ENCODE results near the gene BMAL1. TPM values are rescaled to one million over a fixed set of nuclear protein-coding genes. Genes with fewer than 3 reads are reported as not detected.

BMAL1 gene
- total RNA-seq, 3 donors from 2014 or later (not counting 1 experiment from before 2014, with no cell fraction given): 142 to 162 (median 145) TPM

DNA sequence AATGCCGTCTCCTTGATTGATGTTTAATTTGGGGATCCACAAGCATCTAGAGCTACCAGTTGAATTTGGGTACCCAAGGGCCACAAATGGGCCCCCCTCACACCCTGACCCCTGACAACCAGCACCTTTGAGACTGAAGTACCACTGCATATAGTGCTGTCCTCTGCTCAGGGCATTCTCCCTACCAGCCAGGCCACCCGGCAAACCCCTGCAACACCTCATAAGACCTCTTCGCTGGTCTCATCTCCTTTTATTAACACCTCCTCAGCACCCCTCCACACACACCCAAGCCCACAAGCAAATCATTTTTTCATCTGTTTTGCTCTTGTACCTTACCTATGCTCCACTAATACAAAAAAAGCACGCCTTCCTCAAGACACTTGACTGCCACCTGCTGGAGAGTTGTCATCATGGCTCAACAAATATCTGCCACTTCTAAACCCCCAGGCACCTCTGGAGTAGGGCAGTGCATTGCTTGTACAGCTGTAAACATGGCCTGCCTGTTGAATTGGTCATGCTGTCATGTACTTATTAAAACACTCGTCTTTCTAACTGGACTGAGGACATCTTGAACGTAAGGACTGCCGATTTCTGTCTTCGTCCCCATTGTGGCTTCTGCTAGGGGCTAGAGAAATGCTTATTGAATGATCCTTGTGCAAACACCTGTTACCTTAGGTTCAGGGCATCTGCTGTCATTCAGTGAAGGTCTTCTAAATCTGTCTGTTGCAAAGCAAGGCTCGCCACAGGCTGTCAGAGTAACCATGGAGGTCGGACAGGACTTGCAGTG is 66.5 kb downstream of the BMAL1 start:
- H3K4me1 ChIP-seq (ENCODE audit: control insufficient read depth, insufficient read depth, low read length): peaks cover 23% of the 10 kb centered on the region
- Mint-ChIP-seq H3K4me1 (peaks cover 89 to 92% of the 10 kb centered on the region in 2 donors), H3K4me3 (peak overlapping the region; percentile 3), H3K36me3 (no peaks in the 10 kb centered on the region), H3K27ac (peak overlapping the region; percentile 1 to 64), H3K9me3 (no peaks in the 10 kb centered on the region), H3K27me3 (ENCODE audit: low read depth in 2 of 2) (no peaks in the 10 kb centered on the region)
- TF ChIP-seq, protein P1, sequence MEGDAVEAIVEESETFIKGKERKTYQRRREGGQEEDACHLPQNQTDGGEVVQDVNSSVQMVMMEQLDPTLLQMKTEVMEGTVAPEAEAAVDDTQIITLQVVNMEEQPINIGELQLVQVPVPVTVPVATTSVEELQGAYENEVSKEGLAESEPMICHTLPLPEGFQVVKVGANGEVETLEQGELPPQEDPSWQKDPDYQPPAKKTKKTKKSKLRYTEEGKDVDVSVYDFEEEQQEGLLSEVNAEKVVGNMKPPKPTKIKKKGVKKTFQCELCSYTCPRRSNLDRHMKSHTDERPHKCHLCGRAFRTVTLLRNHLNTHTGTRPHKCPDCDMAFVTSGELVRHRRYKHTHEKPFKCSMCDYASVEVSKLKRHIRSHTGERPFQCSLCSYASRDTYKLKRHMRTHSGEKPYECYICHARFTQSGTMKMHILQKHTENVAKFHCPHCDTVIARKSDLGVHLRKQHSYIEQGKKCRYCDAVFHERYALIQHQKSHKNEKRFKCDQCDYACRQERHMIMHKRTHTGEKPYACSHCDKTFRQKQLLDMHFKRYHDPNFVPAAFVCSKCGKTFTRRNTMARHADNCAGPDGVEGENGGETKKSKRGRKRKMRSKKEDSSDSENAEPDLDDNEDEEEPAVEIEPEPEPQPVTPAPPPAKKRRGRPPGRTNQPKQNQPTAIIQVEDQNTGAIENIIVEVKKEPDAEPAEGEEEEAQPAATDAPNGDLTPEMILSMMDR (IDR thresholded peaks at IDR 0.05): peak; percentile 82
- H3K36me3 ChIP-seq (ENCODE audit: control insufficient read depth, insufficient read depth, low read length): no peaks in the 10 kb centered on the region
- no peak overlapping the region for H3K4me3 ChIP-seq (ENCODE audit: low read length)
- intact Hi-C loops (cut with micrococcal nuclease): loop anchor here (1.0 to 2.0 kb wide), 4 partner anchors 65 to 379 kb away; no protein-coding TSS in a partner anchor
- H3K9me3 ChIP-seq (ENCODE audit: control insufficient read depth, insufficient read depth, low read length): no peaks in the 10 kb centered on the region
- ATAC-seq (peak; percentile 72 to 78 (median 76)), DNase-seq (peak; percentile 61 to 86)
- H3K27me3 ChIP-seq (ENCODE audit: control insufficient read depth, insufficient read depth, low read length): no peaks in the 10 kb centered on the region
- no peak overlapping the region for H3K27ac ChIP-seq (ENCODE audit: low read length)
- WGBS (ENCODE audit: insufficient coverage): 70% methylated on average over 10 of the region's 10 CpGs

DNA sequence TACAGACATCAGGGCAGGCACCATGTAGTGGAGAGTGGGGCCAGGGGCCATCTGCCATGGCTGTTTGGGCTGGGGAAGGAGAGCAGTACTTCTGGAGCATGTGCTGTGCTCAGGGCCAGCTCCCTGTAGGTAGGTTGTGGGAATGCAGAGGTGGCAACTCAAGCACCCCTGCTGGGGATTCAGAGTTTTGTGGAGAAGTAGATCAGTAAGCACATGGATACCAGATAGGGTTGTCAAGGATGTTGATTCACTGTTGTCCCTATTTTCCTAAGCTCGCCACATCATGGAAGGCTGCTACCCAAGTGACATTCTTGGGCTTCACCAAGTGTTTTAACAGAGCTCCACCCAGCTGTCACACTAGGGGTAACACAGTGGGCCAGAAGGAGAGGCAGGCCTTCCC is 67.2 kb downstream of the BMAL1 start:
- no peaks in the 10 kb centered on the region for H3K9me3 ChIP-seq (ENCODE audit: control insufficient read depth, insufficient read depth, low read length)
- H3K4me3 ChIP-seq (ENCODE audit: low read length): no peak overlapping the region
- Mint-ChIP-seq H3K9me3 (no peaks in the 10 kb centered on the region), H3K4me1 (peaks cover 89% of the 10 kb centered on the region in 2 donors), H3K36me3 (no peaks in the 10 kb centered on the region), H3K4me3 (peak overlapping the region; percentile 3), H3K27me3 (ENCODE audit: low read depth in 2 of 2) (no peaks in the 10 kb centered on the region), H3K27ac (peak overlapping the region; percentile 1 to 64)
- H3K4me1 ChIP-seq (ENCODE audit: control insufficient read depth, insufficient read depth, low read length): peaks cover 16% of the 10 kb centered on the region
- TF ChIP-seq, protein P1 (IDR thresholded peaks at IDR 0.05): no peak
- H3K36me3 ChIP-seq (ENCODE audit: control insufficient read depth, insufficient read depth, low read length): peaks cover 2% of the 10 kb centered on the region
- H3K27me3 ChIP-seq (ENCODE audit: control insufficient read depth, insufficient read depth, low read length): no peaks in the 10 kb centered on the region
- ATAC-seq (no peak), DNase-seq (no peak)
- intact Hi-C loops (cut with micrococcal nuclease): loop anchor here (1.0 to 2.0 kb wide), 4 partner anchors 66 to 380 kb away; no protein-coding TSS in a partner anchor
- WGBS (ENCODE audit: insufficient coverage): 100% methylated on average over 1 of the region's 1 CpG
- H3K27ac ChIP-seq (ENCODE audit: low read length): no peak overlapping the region

DNA sequence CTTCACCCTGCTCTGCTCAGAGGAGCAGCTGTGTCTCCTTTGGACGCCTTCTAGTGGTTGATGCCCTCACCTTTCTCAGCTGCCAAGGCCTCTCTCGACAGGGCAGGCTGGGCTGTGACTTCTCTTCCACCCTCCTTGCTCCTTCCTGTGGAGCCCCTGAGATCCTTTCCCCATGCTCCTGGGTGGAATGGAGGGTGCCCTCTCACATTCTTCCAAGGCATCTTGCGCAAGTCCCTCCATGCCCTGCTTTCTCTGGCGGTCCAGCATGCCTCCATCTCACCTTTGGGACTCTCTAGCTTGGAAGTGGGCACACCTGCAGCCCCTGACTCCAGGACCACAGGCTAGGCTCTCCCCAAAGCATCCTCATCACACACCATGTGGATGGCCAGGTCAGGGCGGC is 68.9 kb downstream of the BMAL1 start:
- H3K27me3 ChIP-seq (ENCODE audit: control insufficient read depth, insufficient read depth, low read length): no peaks in the 10 kb centered on the region
- H3K9me3 ChIP-seq (ENCODE audit: control insufficient read depth, insufficient read depth, low read length): no peaks in the 10 kb centered on the region
- intact Hi-C loops (cut with micrococcal nuclease): no loop called here
- no peaks in the 10 kb centered on the region for H3K9me3 Mint-ChIP-seq
- peaks cover 83 to 87% of the 10 kb centered on the region in 2 donors for H3K4me1 Mint-ChIP-seq
- no peak overlapping the region for H3K27ac ChIP-seq (ENCODE audit: low read length)
- DNase-seq (no peak), ATAC-seq (no peak)
- TF ChIP-seq, protein P1 (IDR thresholded peaks at IDR 0.05): no peak
- H3K36me3 Mint-ChIP-seq: no peaks in the 10 kb centered on the region
- no peak overlapping the region for H3K4me3 Mint-ChIP-seq
- H3K36me3 ChIP-seq (ENCODE audit: control insufficient read depth, insufficient read depth, low read length): peaks cover 15% of the 10 kb centered on the region
- H3K4me1 ChIP-seq (ENCODE audit: control insufficient read depth, insufficient read depth, low read length): peaks cover 14% of the 10 kb centered on the region
- 93% methylated on average over 5 of the region's 5 CpGs for WGBS (ENCODE audit: insufficient coverage)
- H3K27ac Mint-ChIP-seq: peak overlapping the region; percentile 33 to 41
- H3K4me3 ChIP-seq (ENCODE audit: low read length): no peak overlapping the region
- no peaks in the 10 kb centered on the region for H3K27me3 Mint-ChIP-seq (ENCODE audit: low read depth in 2 of 2)

Measured in natural killer cell (primary cell).